Measurements from ENCODE around the gene HEATR9.

The HEATR9 gene

GRCh38 chr17:35864853-35865252 lies 3.8 kb downstream of the HEATR9 start:
- no peak for DNase-seq

DNA sequence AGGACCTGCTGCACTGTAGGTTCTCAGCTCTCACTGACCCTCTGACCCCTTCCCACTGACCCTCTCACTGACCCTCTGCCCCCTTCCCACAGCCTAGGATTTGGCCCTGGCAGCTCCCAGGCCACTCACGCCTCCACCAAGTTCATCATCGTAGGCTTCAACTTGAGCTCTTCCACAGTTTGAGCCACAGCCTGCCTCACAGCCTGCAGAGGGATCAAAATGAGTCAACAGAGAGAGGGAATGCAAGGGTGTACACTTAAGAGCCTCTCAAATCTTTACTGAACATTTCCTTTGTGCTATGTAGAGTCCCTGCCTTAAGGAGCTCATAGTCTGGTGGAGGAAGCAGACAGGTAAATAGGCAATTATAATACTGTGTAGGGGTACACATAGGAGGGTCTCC lies 12.1 kb downstream of the HEATR9 start:
- no peak for DNase-seq

- DNase-seq: no peak
Observed at GRCh38 chr17:35855965-35856364, 12.7 kb downstream of the HEATR9 start.

GRCh38 chr17:35849469-35850348 lies 19.0 kb downstream of the HEATR9 start:
- peak; percentile 45 for DNase-seq

DNA sequence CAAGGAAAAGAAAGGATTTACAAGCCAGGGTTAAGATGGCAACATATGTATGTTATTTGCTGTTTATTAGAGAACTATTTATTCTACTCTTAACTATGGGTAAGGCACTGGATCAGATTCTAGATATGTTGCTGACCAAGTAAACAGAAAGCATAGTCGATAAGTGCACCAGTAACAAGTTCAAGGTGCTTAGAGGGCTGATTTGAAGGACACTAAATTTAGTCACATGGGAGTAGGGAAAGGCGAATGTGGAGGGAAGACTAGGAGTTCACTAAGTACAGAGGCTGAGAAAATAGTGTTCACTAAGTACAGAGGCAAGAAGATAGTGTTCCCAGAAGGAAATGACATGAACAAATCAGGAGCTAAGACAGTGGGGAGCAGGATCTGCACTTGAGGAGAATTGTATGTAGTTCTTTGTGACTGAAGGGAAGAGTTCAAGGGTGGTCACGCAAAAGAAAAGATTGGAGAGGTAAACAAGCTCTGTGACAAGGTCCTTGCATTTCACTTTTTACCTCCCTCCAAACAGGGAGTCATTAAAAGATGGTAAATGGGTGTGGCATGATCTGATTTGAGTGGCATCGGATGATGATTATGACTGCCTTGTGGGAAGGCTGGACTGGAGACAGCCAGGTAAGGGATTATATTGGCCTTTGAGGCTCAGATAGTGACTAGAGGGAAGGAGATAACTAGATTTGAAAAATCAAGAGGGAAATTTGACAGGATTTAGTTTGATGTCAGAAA lies 20.9 kb downstream of the HEATR9 start:
- DNase-seq: no peak

DNA sequence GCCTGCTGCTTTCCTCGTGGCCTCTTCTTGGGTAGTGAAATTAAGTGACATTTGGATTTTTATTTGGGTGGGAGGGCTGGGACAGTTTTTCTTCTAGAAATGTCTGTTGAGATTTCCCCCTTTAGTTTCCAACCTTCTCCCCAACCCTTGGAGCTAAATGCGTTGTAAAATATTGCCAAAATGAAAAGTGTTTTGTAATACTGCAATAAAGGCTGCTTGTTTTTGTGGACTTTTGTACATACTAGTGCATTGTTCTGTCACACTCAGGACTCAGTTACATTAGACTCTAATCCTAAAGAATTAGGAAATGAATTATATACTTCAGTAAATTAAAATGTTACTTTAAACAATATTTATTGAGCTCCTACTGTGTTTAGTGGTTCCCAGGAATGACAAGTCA lies 21.7 kb downstream of the HEATR9 start:
- no peak for DNase-seq

DNA sequence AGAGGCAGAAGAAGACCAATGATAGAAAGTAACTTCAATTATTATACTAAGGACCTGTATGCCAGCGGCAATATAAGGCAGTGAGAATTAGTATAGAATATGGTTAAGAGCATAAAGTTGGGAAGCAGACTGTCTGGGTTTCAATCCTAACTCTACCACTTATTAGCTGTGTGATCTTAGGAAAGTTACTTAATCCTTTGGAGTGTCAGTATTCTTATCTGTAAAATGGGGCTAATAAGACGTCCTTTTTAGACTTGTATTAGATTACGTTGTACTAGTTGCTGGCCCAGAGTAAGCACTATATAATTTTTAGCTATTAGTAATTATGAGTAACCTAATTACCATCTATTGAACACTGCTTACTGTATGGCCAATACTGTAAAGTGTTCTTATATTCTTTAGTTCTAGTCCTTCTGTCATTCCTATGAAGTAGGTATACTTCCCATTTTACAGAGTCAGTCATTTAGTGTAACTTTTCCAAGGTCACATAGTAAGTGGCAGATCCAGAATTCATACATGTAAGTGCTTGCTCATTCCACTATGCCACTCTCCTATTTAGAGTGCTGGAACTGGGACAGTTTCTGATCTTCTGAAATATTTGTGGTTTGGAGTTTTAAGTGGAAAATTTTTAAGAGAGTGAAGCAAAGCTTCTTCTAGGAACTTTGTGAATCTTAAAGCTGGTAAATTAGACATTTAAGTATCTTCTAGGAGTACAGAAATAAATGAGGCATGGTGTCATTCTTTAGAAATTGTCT lies 22.5 kb downstream of the HEATR9 start:
- no peak for DNase-seq

- no peak for DNase-seq
Observed at GRCh38 chr17:35844547-35844946, 24.1 kb downstream of the HEATR9 start.

- no peak for DNase-seq
Observed at GRCh38 chr17:35843698-35844097, 25.0 kb downstream of the HEATR9 start.

- no peak for DNase-seq
Observed at GRCh38 chr17:35842239-35842638, 26.5 kb downstream of the HEATR9 start.

GRCh38 chr17:35841505-35841904 lies 27.2 kb downstream of the HEATR9 start:
- no peak for DNase-seq

DNA sequence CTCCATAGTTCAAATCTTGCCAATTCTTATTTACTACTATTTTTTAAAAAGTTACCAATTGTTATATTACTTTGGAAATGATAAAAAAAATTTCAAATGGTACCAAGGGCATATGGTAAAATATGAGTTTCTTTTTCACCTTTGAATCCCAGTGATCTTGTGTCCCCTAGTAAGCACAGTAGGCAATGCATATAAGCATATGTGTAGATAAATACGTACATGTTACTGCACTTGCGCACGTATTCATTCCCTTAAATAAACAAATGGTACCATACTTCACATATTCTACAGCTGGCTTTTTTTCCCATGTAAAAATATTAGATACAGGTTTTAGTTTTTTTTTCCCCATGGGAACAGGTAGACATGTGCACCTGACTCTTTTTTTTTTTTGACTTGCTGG lies 27.6 kb downstream of the HEATR9 start:
- DNase-seq: no peak

DNA sequence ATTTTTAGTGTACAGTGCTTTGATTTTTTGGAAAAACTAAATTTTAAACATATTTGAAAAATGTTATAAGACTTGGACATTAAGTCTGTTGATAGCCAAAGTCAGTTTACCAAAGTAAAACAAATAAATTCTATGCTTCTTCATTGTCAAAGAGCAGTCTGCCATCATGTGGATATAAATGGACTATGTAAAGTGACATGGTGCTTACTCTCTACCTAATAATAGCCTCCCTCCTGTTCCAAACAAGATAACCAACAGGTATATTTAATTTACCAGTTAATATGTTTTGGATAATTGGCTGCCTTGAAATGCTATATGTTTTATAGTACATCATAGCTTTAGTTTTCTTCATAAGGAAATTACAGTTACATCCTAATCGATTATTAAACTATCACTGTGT lies 43.5 kb downstream of the HEATR9 start:
- no peak for DNase-seq

DNA sequence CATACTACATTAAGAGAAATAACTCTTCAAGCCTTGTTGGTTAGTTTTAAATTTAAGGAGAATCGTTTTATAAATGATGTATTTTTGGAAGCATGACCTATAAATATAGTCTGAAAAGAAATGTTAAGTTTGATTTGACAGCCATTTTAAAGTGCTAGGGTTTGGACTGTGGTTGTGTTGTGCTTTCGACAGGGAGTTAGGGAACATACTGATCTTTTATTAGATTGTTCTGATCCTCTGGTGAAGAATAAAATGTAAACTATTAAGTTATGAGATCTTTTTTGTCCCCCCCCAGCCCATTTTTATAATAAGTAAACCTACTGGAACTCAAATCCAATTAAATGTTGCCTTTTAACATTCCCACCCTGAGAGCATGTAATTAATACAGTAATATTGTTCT lies 47.4 kb downstream of the HEATR9 start:
- DNase-seq: no peak

DNA sequence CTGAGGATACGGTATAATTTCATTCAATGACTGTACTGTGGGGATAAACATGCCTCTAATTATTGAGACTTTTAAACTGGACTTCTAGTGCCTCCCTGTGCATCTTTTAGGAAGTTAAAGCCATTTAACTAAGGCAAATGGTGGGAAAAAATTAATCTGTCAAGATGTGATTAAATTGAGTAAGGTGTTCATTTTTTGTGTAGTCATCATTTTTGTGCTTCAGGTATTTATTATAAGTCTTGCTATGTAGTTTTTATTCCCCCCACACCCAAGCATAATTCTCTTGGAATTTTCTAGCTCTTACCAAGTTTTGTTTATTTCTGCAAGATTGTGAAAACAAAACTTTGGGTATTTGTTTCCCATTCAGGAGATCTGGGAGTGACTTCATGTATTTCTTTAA lies 49.2 kb downstream of the HEATR9 start:
- DNase-seq: no peak

DNA sequence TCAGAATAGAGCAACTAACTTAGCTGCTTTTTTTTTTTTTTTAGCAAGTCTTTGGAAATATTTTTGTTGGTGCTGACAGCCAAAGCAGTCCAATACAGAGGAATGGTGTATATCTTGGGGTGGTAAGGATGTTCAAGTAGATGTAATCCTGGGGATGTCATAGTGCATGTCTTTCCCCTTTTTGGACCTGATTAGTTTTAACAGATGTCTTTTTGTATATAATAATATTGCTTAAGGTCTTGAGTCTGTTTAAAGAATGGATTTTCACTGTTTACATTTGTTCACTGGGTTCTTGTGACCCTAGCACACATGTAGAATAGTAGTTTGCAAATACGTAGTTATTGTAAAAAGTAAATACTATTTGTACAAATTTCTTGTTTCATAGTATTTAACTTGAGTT lies 51.5 kb downstream of the HEATR9 start:
- DNase-seq: no peak

DNA sequence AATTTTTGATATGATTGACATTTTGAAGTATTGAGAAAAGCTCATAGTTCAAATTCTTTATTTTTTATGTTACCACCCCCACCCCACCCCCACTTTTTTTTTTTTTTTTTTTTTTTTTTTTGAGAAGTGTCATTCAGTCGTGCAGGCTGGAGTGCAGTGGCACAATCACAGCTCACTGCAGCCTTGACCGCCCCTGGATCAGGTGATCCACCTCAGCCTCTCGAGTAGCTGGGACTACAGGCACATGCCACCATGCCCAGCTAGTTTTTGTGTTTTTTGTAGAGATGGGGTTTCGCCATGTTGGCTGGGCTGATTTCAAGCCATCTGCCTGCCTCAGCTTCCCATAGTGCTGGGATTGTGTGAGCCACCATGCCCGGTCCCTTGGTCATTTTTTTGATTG lies 52.0 kb downstream of the HEATR9 start:
- no peak for DNase-seq

DNA sequence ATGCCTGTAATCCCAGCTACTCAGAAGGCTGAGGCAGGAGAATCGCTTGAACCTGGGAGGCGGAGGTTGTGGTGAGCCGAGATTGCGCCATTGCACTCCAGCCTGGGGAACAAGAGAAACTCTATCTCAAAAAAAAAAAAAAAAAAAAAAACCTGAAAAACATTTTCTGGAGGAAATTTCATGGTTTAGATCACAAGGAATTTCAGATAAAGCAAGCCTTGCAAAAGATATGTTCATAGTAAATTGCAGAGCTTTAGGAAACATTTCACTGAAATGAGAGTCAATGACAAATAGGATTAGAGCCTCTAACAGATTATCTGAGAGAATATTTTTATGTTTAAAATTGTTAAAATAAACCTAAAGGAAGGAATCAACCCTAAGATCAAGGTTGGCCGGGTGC lies 56.2 kb downstream of the HEATR9 start:
- DNase-seq: no peak

- no peak for DNase-seq
Observed at GRCh38 chr17:35811759-35812158, 56.9 kb downstream of the HEATR9 start.

GRCh38 chr17:35809855-35810461 lies 58.7 kb downstream of the HEATR9 start:
- DNase-seq: peak; percentile 50

GRCh38 chr17:35808962-35809854 lies 59.5 kb downstream of the HEATR9 start, which contains the start of gene TAF15:
Gene TAF15, plus strand, starts transcription at chr17:35809484. Its CDS starts 86 bp downstream, at chr17:35809570.
- DNase-seq: peak; percentile 99

All from NCI-H774 (cell line).